Measurements from ENCODE around the gene SLIT3.

GRCh38 chr5:169088028-169088725 lies 212.8 kb downstream of the SLIT3 start:
- no peak for TF ChIP-seq CTCF (IDR thresholded peaks at IDR 0.05 in 4 of 5, conservative IDR thresholded peaks at IDR 0.05 in 1 of 5)
- TF ChIP-seq POLR2A (IDR thresholded peaks at IDR 0.05), result no peak

All from gastrocnemius medialis (tissue), 4 donors.